Stimulated activated CD8-positive, alpha-beta memory T cell treated with anti-CD3 and anti-CD28 coated beads, Interleukin-7, amount 100 ng/mL, for 24 hours (primary cell): Measurements from ENCODE around the gene RARRES2.

Experiments
- DNase-seq: peaks from one replicate; pipeline ENCODE4 v3.0.0-alpha.2; 2020; ENCODE audit warnings: low read depth

RARRES2 gene

GRCh38 chr7:150361807-150362621, 20.6 kb upstream of the RARRES2 start:
- no peak for DNase-seq

GRCh38 chr7:150361402-150361801, 20.0 kb upstream of the RARRES2 start:
- DNase-seq: no peak

- DNase-seq: no peak
These were observed 19.1 kb upstream of the RARRES2 start for GRCh38 chr7:150360363-150361058.

GRCh38 chr7:150359622-150360362, 18.4 kb upstream of the RARRES2 start:
- DNase-seq: no peak

- no peak for DNase-seq
These were observed 17.7 kb upstream of the RARRES2 start for GRCh38 chr7:150358988-150359621.

GRCh38 chr7:150358433-150358832, 17.0 kb upstream of the RARRES2 start:
- no peak for DNase-seq

GRCh38 chr7:150357771-150358427, 16.5 kb upstream of the RARRES2 start:
- no peak for DNase-seq

GRCh38 chr7:150357270-150357669, 15.8 kb upstream of the RARRES2 start:
- no peak for DNase-seq

GRCh38 chr7:150356265-150356897, 15.0 kb upstream of the RARRES2 start:
- no peak for DNase-seq

GRCh38 chr7:150355666-150356059, 14.2 kb upstream of the RARRES2 start:
- DNase-seq: no peak

GRCh38 chr7:150351587-150352194, 10.3 kb upstream of the RARRES2 start:
- no peak for DNase-seq

GRCh38 chr7:150346922-150347321, 5.5 kb upstream of the RARRES2 start:
- DNase-seq: no peak

GRCh38 chr7:150345012-150345411, 3.6 kb upstream of the RARRES2 start:
- no peak for DNase-seq

GRCh38 chr7:150344299-150344698, 2.9 kb upstream of the RARRES2 start:
- no peak for DNase-seq

- DNase-seq: no peak
These were observed 1.8 kb upstream of the RARRES2 start for GRCh38 chr7:150343225-150343624.

GRCh38 chr7:150342121-150342408, 636 bp upstream of the RARRES2 start:
- DNase-seq: no peak

- DNase-seq: no peak
These were observed 560 bp downstream of the RARRES2 start for GRCh38 chr7:150340875-150341262.

GRCh38 chr7:150340024-150340749, 1.2 kb downstream of the RARRES2 start:
- no peak for DNase-seq

GRCh38 chr7:150339409-150339809, 2.0 kb downstream of the RARRES2 start:
- no peak for DNase-seq

GRCh38 chr7:150338166-150338829, 3.1 kb downstream of the RARRES2 start:
- no peak for DNase-seq
